ENCODE measurements around the gene FBN3.

GRCh38 chr19:8128551-8128950, 20.8 kb downstream of the FBN3 start:
- TF ChIP-seq CTCF (IDR thresholded peaks at IDR 0.05) (no peak), ZFX (IDR thresholded peaks at IDR 0.05; ENCODE audit: borderline replicate concordance) (no peak)
